Caco-2 (cell line): Measurements from ENCODE around the gene GRID1. TPM values are rescaled to one million over a fixed set of nuclear protein-coding genes. Genes with fewer than 3 reads are reported as not detected.

Experiments
- Bru-seq: library from RNA; stranded (reverse); fragments of 400-500 nt; gene quantifications from one replicate; lab custom pipeline; 2021; lab: Mats Ljungman, UMichigan
- BruChase-seq, 2 experiments: library from RNA; stranded (reverse); fragments of 400-500 nt; gene quantifications; one replicate each; lab custom pipeline; 2021; lab: Mats Ljungman, UMichigan
- BruUV-seq: library from RNA; stranded (reverse); fragments of 400-500 nt; replicated peaks from 2 replicates; lab custom pipeline; 2021; lab: Mats Ljungman, UMichigan
- CTCF ChIA-PET: fragments of 300-600 bp; sonication (Branson Sonifier 250); formaldehyde crosslinking; loops from one replicate; lab custom pipeline; 2022; ENCODE audit warnings: antibody characterized with exemption; lab: Charles Lee
- POLR2A ChIA-PET: fragments of 300-600 bp; sonication (Branson Sonifier 250); formaldehyde crosslinking; loops from one replicate; lab custom pipeline; 2022; ENCODE audit warnings: antibody characterized with exemption; lab: Charles Lee
- DNase-seq, 2 experiments: peaks; one replicate each; pipeline versions ENCODE4 v3.0.0 to v3.0.0-alpha.2; 2020 to 2022
- H3K27me3 ChIP-seq: replicated peaks from 2 replicates; pipeline ENCODE4 v1.6.0; 2011; ENCODE audit warnings: low read length; ENCODE audit not compliant: control insufficient read depth, insufficient read depth
- H3K36me3 ChIP-seq: 2 replicates; pipeline ENCODE4 v1.5.1; 2011; ENCODE audit warnings: low read length; ENCODE audit not compliant: control insufficient read depth, insufficient read depth
- H3K4me1 ChIP-seq: fragments of 250-450 bp; sonication (Bioruptor Pico); 2 replicates; pipeline ENCODE4 v1.5.1; 2020; ENCODE audit warnings: mild to moderate bottlenecking
- H3K4me3 ChIP-seq: 2 replicates; pipeline ENCODE4 v1.5.1; 2011; ENCODE audit warnings: low read depth, mild to moderate bottlenecking, control low read depth, low read length
- H3K9me3 ChIP-seq: fragments of 250-450 bp; sonication (Bioruptor Pico); 2 replicates; pipeline ENCODE4 v1.5.1; 2020; ENCODE audit warnings: mild to moderate bottlenecking, moderate library complexity
- H3K27ac Mint-ChIP-seq: one replicate; pipeline ENCODE4 v1.8.0; 2022; ENCODE audit warnings: mixed read lengths; ENCODE audit not compliant: unreplicated experiment
- H3K27me3 Mint-ChIP-seq: one replicate; pipeline ENCODE4 v1.8.0; 2022; ENCODE audit warnings: mixed read lengths; ENCODE audit not compliant: insufficient read depth, unreplicated experiment
- H3K36me3 Mint-ChIP-seq: one replicate; pipeline ENCODE4 v1.8.0; 2022; ENCODE audit warnings: mild to moderate bottlenecking, mixed read lengths; ENCODE audit not compliant: insufficient read depth, unreplicated experiment
- H3K4me1 Mint-ChIP-seq: one replicate; pipeline ENCODE4 v1.8.0; 2022; ENCODE audit warnings: low read depth, mixed read lengths; ENCODE audit not compliant: unreplicated experiment
- H3K4me3 Mint-ChIP-seq: one replicate; pipeline ENCODE4 v1.8.0; 2022; ENCODE audit warnings: mild to moderate bottlenecking, moderate library complexity, mixed read lengths; ENCODE audit not compliant: unreplicated experiment
- H3K9me3 Mint-ChIP-seq: one replicate; pipeline ENCODE4 v1.8.0; 2022; ENCODE audit warnings: mixed read lengths; ENCODE audit not compliant: unreplicated experiment
- CTCF ChIP-seq, 2 experiments: fragments of 200-600 bp in 1 of 2; IDR thresholded peaks; 1 replicate in 1 of 2; 2 replicates in 1 of 2; pipeline versions ENCODE4 v1.5.1 to v1.8.0; 2011 to 2022; ENCODE audit warnings: antibody characterized with exemption in 1 of 2, control low read depth in 1 of 2, inconsistent platforms in 1 of 2, low read depth in 1 of 2, low read length in 1 of 2, mild to moderate bottlenecking in 1 of 2, moderate library complexity in 1 of 2; ENCODE audit not compliant: insufficient read depth in 1 of 2, severe bottlenecking in 1 of 2, unreplicated experiment in 1 of 2
- intact Hi-C: fragments of 100-400 bp; cut with micrococcal nuclease; formaldehyde crosslinking; loops from one replicate; pipeline ENCODE4 v1.10.0; 2022; ENCODE audit not compliant: unreplicated experiment
- long read RNA-seq: library from polyadenylated mRNA; stranded (forward); transcript quantifications from one replicate; pipeline ENCODE4 v2.0.0, GENCODE V29; 2022
- total RNA-seq: library from RNA; stranded (reverse); gene quantifications from 2 replicates; pipeline ENCODE4 v1.2.3, GENCODE V29; 2022

GRID1 gene
- 6.9 and 8.0 TPM in 2 replicates for total RNA-seq
- Bru-seq, nascent RNA = percentile 53 among the genes with signal in this experiment
- BruChase-seq, experiment 1, labeled RNA remaining after a 2-hour chase = percentile 54 among the genes with signal in this experiment
- BruChase-seq, experiment 2, labeled RNA remaining after a 6-hour chase = percentile 49 among the genes with signal in this experiment
- long read RNA-seq, partial matches to known transcripts = 1 of 1 reads
- long read RNA-seq, other reads (novel, unspliced or antisense) = 0 of 1 reads

- Mint-ChIP-seq H3K27me3 (peaks cover 13% of the 10 kb centered on the region), H3K36me3 (no peaks in the 10 kb centered on the region), H3K4me1 (peaks cover 9% of the 10 kb centered on the region), H3K27ac (no peak within 1 kb of the TSS), H3K4me3 (peak within 1 kb of the TSS; percentile 69), H3K9me3 (no peaks in the 10 kb centered on the region)
- DNase-seq = peak; percentile 53 to 71
- Histone ChIP-seq H3K4me3 (peak within 1 kb of the TSS; percentile 63), H3K4me1 (peaks cover 26% of the 10 kb centered on the region), H3K27me3 (no peaks in the 10 kb centered on the region), H3K9me3 (no peaks in the 10 kb centered on the region), H3K36me3 (no peaks in the 10 kb centered on the region)
- no TSS peak for BruUV-seq
- ChIA-PET POLR2A (no interaction called here), CTCF (interaction anchor here (0.6 to 2.6 kb wide), 3 partner anchors 17 to 319 kb away, joined by 3 to 15 read pairs (median 3); no protein-coding TSS in a partner anchor)
- intact Hi-C loops = no loop called here
- TF ChIP-seq CTCF (IDR thresholded peaks at IDR 0.05; ENCODE audit: insufficient read depth in 1 of 2, low read depth in 1 of 2, low read length in 1 of 2, severe bottlenecking in 1 of 2, unreplicated experiment in 1 of 2) = no peak
Observed at GRCh38 chr10:86366033-86366901, at the start of gene GRID1. TSS of gene GRID1 (minus strand) at chr10:86366795.

DNA sequence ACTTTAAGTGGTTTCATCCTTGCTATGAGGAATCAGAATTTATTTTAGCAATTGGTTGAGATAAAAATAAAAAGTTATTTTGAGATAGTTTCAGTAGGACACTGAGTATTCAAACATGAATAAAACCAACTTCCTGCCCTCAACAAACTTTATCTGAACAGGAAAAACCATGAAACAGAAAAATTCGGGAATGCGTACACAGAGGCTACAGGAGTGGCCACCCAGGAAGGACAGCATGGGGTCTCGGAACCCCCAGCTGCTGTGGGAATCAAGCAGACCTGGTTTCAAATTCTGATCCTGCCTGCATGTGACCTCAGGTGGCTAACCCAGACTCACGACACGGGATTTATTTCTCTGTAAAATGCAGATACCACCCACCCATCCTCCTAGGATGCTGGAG, 49.0 kb upstream of the GRID1 start:
- H3K27ac Mint-ChIP-seq = no peak overlapping the region
- DNase-seq = no peak
- H3K36me3 ChIP-seq = no peaks in the 10 kb centered on the region
- peaks cover 5% of the 10 kb centered on the region for H3K9me3 ChIP-seq
- H3K4me3 ChIP-seq = no peak overlapping the region
- CTCF ChIA-PET = no interaction called here
- no peak overlapping the region for H3K4me3 Mint-ChIP-seq
- peaks cover 9% of the 10 kb centered on the region for H3K9me3 Mint-ChIP-seq
- H3K27me3 ChIP-seq = no peaks in the 10 kb centered on the region
- no peak for TF ChIP-seq CTCF (IDR thresholded peaks at IDR 0.05; ENCODE audit: insufficient read depth in 1 of 2, low read depth in 1 of 2, low read length in 1 of 2, severe bottlenecking in 1 of 2, unreplicated experiment in 1 of 2)
- intact Hi-C loops = no loop called here
- BruUV-seq = no TSS peak
- H3K27me3 Mint-ChIP-seq = peaks cover 4% of the 10 kb centered on the region
- H3K4me1 Mint-ChIP-seq = peaks cover 7% of the 10 kb centered on the region
- H3K4me1 ChIP-seq = no peaks in the 10 kb centered on the region
- POLR2A ChIA-PET = no interaction called here
- H3K36me3 Mint-ChIP-seq = no peaks in the 10 kb centered on the region

GRCh38 chr10:86415116-86415515, 48.5 kb upstream of the GRID1 start:
- POLR2A ChIA-PET = no interaction called here
- Histone ChIP-seq H3K27me3 (no peaks in the 10 kb centered on the region), H3K36me3 (no peaks in the 10 kb centered on the region), H3K4me3 (no peak overlapping the region), H3K4me1 (no peaks in the 10 kb centered on the region), H3K9me3 (peaks cover 5% of the 10 kb centered on the region)
- TF ChIP-seq CTCF (IDR thresholded peaks at IDR 0.05; ENCODE audit: insufficient read depth in 1 of 2, low read depth in 1 of 2, low read length in 1 of 2, severe bottlenecking in 1 of 2, unreplicated experiment in 1 of 2) = no peak
- Mint-ChIP-seq H3K27ac (no peak overlapping the region), H3K27me3 (peaks cover 4% of the 10 kb centered on the region), H3K9me3 (peaks cover 9% of the 10 kb centered on the region), H3K4me1 (peaks cover 7% of the 10 kb centered on the region), H3K4me3 (no peak overlapping the region), H3K36me3 (no peaks in the 10 kb centered on the region)
- no TSS peak for BruUV-seq
- intact Hi-C loops = no loop called here
- DNase-seq = no peak
- CTCF ChIA-PET = no interaction called here
